ENCODE results near the gene ZDHHC20.

- TF ChIP-seq MZF1 (tag by site-specific recombination; IDR thresholded peaks at IDR 0.05; ENCODE audit: borderline replicate concordance) (no peak), ZBTB7A (tag by site-specific recombination; IDR thresholded peaks at IDR 0.05; ENCODE audit: low read depth) (no peak)
Observed at GRCh38 chr13:21463424-21463823, 4.3 kb upstream of the ZDHHC20 start.

Measured in HEK293 (cell line).